GM19438 (cell line): ENCODE results near the gene TSHZ2.
"Not testable (repeated sequence)": the region's sequence is repeated elsewhere in the genome, so short reads cannot be mapped to it uniquely, and the experiment has no call there.

ENCODE experiments used
- ATAC-seq: cut with Tn5 transposase; IDR thresholded peaks from one replicate; pipeline ENCODE4 v1.9.1; 2021; ENCODE audit warnings: low read depth; ENCODE audit not compliant: unreplicated experiment

TSHZ2 gene

GRCh38 chr20:53463101-53463972 lies 491.2 kb downstream of the TSHZ2 start:
- ATAC-seq, result no peak

- no peak for ATAC-seq
Measured at GRCh38 chr20:53466279-53466678, 494.1 kb downstream of the TSHZ2 start.

GRCh38 chr20:53468587-53468986 lies 496.4 kb downstream of the TSHZ2 start:
- ATAC-seq, result no peak

GRCh38 chr20:53472859-53473258 lies 500.7 kb downstream of the TSHZ2 start:
- ATAC-seq, result not testable (repeated sequence)

GRCh38 chr20:53480913-53481312 lies 508.8 kb downstream of the TSHZ2 start:
- no peak for ATAC-seq

GRCh38 chr20:53487461-53488200 lies 515.5 kb downstream of the TSHZ2 start:
- no peak for ATAC-seq

- ATAC-seq, result no peak
Measured at GRCh38 chr20:53488775-53489272, 516.7 kb downstream of the TSHZ2 start.

- no peak for ATAC-seq
Measured at GRCh38 chr20:53489528-53489927, 517.4 kb downstream of the TSHZ2 start.

- no peak for ATAC-seq
Measured at GRCh38 chr20:53490620-53491019, 518.5 kb downstream of the TSHZ2 start.

- ATAC-seq, result no peak
Measured at GRCh38 chr20:53491462-53491861, 519.3 kb downstream of the TSHZ2 start.

GRCh38 chr20:53492212-53492611 lies 520.1 kb downstream of the TSHZ2 start:
- ATAC-seq, result no peak

GRCh38 chr20:53493311-53493857 lies 521.2 kb downstream of the TSHZ2 start:
- no peak for ATAC-seq

GRCh38 chr20:53494753-53495152 lies 522.6 kb downstream of the TSHZ2 start:
- no peak for ATAC-seq

GRCh38 chr20:53495398-53496092 lies 523.4 kb downstream of the TSHZ2 start:
- no peak for ATAC-seq

GRCh38 chr20:53497246-53497645 lies 525.1 kb downstream of the TSHZ2 start:
- no peak for ATAC-seq

- ATAC-seq, result no peak
Measured at GRCh38 chr20:53498341-53498740, 526.2 kb downstream of the TSHZ2 start.

- no peak for ATAC-seq
Measured at GRCh38 chr20:53500651-53501050, 528.5 kb downstream of the TSHZ2 start.

- ATAC-seq, result no peak
Measured at GRCh38 chr20:53502820-53503219, 530.7 kb downstream of the TSHZ2 start.

- no peak for ATAC-seq
Measured at GRCh38 chr20:53503517-53503919, 531.4 kb downstream of the TSHZ2 start.

GRCh38 chr20:53504106-53504505 lies 531.9 kb downstream of the TSHZ2 start:
- ATAC-seq, result not testable (repeated sequence)

- ATAC-seq, result no peak
Measured at GRCh38 chr20:53510262-53510661, 538.1 kb downstream of the TSHZ2 start.
